AG04450 (cell line): ENCODE measurements around the gene ZFP14. TPM values are rescaled to one million over a fixed set of nuclear protein-coding genes. Genes with fewer than 3 reads are reported as not detected.

ENCODE experiments used
- CTCF ChIA-PET: fragments of 300-600, 350-600 bp; formaldehyde crosslinking; extraction: SDS; loops from one replicate; lab custom pipeline; 2022; ENCODE audit warnings: antibody characterized with exemption, inconsistent platforms; lab: Charles Lee
- POLR2A ChIA-PET: fragments of 350-600 bp; formaldehyde crosslinking; extraction: SDS; loops from one replicate; lab custom pipeline; 2021; ENCODE audit warnings: antibody characterized with exemption, inconsistent platforms; lab: Yijun Ruan, JAX
- DNase-seq: peaks from one replicate; pipeline ENCODE4 v3.0.0-alpha.2; 2011; ENCODE audit warnings: low read depth, low spot score
- H3K27ac ChIP-seq: one replicate; pipeline ENCODE4 v1.5.1; 2012; ENCODE audit warnings: low read depth, low read length, control low read depth
- H3K27me3 ChIP-seq: one replicate; pipeline ENCODE4 v1.6.0; 2012; ENCODE audit warnings: low read length; ENCODE audit not compliant: control insufficient read depth, insufficient read depth
- H3K4me3 ChIP-seq: 2 replicates; pipeline ENCODE4 v1.5.1; 2011; ENCODE audit warnings: mild to moderate bottlenecking, low read depth, low read length, control low read depth
- H3K9me3 ChIP-seq: 2 replicates; pipeline ENCODE4 v1.5.1; 2012; ENCODE audit warnings: low read length; ENCODE audit not compliant: control insufficient read depth, insufficient read depth
- CTCF ChIP-seq: IDR thresholded peaks from 2 replicates; pipeline ENCODE4 v1.5.1; 2011; ENCODE audit warnings: low read depth, low read length, control low read depth, inconsistent platforms
- polyA plus RNA-seq: library from polyadenylated mRNA; depleted of rRNA; stranded (reverse); fragments of >200 nt; gene quantifications from 2 replicates; pipeline ENCODE4 v1.2.3, GENCODE V29; 2011

ZFP14 gene
- polyA plus RNA-seq, 1 experiment: 2.7 TPM

- ChIA-PET POLR2A (no interaction called here), CTCF (no interaction called here)
- Histone ChIP-seq H3K27ac (no peak overlapping the region), H3K9me3 (peaks cover 26% of the 10 kb centered on the region), H3K4me3 (no peak overlapping the region), H3K27me3 (no peaks in the 10 kb centered on the region)
- no peak for DNase-seq
- TF ChIP-seq CTCF: no peak
These were observed 5.3 kb downstream of the ZFP14 start for GRCh38 chr19:36373638-36374156.

GRCh38 chr19:36371886-36372285, 7.1 kb downstream of the ZFP14 start:
- Histone ChIP-seq H3K27me3 (no peaks in the 10 kb centered on the region), H3K9me3 (peaks cover 31% of the 10 kb centered on the region), H3K27ac (no peak overlapping the region), H3K4me3 (no peak overlapping the region)
- ChIA-PET CTCF (no interaction called here), POLR2A (no interaction called here)
- no peak for TF ChIP-seq CTCF
- no peak for DNase-seq

GRCh38 chr19:36363845-36364244, 15.2 kb downstream of the ZFP14 start:
- Histone ChIP-seq H3K9me3 (peaks cover 10% of the 10 kb centered on the region), H3K4me3 (no peak overlapping the region), H3K27ac (no peak overlapping the region), H3K27me3 (no peaks in the 10 kb centered on the region)
- CTCF ChIA-PET: no interaction called here
- TF ChIP-seq CTCF: no peak
- no peak for DNase-seq
- POLR2A ChIA-PET: no interaction called here

- Histone ChIP-seq H3K4me3 (no peak overlapping the region), H3K27ac (no peak overlapping the region), H3K27me3 (no peaks in the 10 kb centered on the region), H3K9me3 (peaks cover 41% of the 10 kb centered on the region)
- no peak for DNase-seq
- no peak for TF ChIP-seq CTCF
- CTCF ChIA-PET: no interaction called here
- POLR2A ChIA-PET: no interaction called here
These were observed 38.1 kb downstream of the ZFP14 start for GRCh38 chr19:36340786-36341372.

- DNase-seq: peak; percentile 84
- Histone ChIP-seq H3K27ac (no peak overlapping the region), H3K9me3 (peaks cover 20% of the 10 kb centered on the region), H3K4me3 (peak overlapping the region; percentile 100), H3K27me3 (no peaks in the 10 kb centered on the region)
- no peak for TF ChIP-seq CTCF
- POLR2A ChIA-PET: no interaction called here
- CTCF ChIA-PET: no interaction called here
These were observed 47.4 kb downstream of the ZFP14 start for GRCh38 chr19:36331353-36332228.
